HG03565 (cell line): ENCODE data around the gene CSN3.
"Not testable (repeated sequence)": the region's sequence is repeated elsewhere in the genome, so short reads cannot be mapped to it uniquely, and the experiment has no call there.

Experiments
- ATAC-seq: cut with Tn5 transposase; IDR thresholded peaks from one replicate; pipeline ENCODE4 v1.9.1; 2021; ENCODE audit warnings: mild to moderate bottlenecking, moderate library complexity; ENCODE audit not compliant: unreplicated experiment

CSN3 gene

DNA sequence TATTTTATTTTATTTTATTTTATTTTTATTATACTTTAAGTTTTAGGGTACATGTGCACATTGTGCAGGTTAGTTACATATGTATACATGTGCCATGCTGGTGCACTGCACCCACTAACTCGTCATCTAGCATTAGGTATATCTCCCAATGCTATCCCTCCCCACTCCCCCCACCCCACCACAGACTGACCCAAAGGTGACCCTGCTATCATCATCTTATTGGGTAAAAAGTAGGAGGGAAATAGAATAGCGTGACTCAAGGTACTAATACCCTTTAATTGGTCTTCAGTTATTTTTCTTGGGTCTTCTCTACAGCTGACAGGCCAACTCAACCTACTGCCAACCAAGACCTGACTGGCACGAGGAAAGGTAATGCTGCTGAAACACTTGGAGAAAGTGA lies at the start of gene CSN3:
Gene CSN3, plus strand, starts transcription at position 301 of the 400 bp plus-strand sequence. CDS start 2,223 bp downstream, outside the sequence.
- ATAC-seq, result not testable (repeated sequence)

- no peak for ATAC-seq
Measured at GRCh38 chr4:70192895-70193294, 49.5 kb upstream of the CSN3 start.

DNA sequence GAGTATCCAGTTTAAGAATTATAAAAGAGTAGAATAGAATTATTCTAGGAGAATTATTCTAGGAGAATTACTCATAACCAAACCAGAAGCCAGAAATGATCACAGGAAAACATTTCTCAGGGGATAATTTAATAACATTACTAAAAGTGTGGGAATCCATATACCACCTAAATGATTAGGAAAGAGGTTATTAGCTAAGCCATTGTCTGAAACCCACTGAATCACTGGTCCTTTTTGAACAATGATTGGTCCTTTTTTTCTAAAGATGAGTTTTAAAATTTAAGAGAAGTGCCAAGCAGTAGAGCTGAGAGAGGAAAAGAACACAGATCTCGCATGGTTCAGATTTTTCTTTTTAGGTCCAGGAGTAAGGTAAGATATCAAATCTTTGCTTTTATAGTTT lies 47.0 kb upstream of the CSN3 start, which contains the start of gene ODAM:
Gene ODAM, plus strand, starts transcription at position 301 of the 400 bp plus-strand sequence. CDS start 819 bp downstream, outside the sequence.
- no peak for ATAC-seq

- no peak for ATAC-seq
Measured at GRCh38 chr4:70196857-70197256, 45.5 kb upstream of the CSN3 start.

- ATAC-seq, result no peak
Measured at GRCh38 chr4:70197842-70198241, 44.6 kb upstream of the CSN3 start.

- ATAC-seq, result no peak
Measured at GRCh38 chr4:70203601-70204000, 38.8 kb upstream of the CSN3 start.

DNA sequence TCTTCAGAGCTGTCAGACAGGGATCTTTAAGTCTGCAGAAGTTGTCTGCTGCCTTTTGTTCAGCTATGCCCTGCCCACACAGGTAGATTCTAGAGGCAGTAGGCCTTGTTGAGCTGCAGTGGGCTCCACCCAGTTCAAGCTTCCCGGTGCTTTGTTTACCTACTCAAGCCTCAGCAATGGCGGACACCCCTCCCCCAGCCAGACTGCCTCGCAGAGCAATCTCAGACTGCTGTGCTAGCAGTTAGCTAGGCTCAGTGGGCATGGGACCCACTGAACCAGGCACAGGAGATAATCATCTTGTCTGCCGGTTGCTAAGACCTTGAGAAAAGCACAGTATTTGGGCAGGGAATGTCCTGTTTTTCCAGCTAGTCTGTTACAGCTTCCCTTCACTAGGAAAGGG lies 29.6 kb upstream of the CSN3 start:
- ATAC-seq, result not testable (repeated sequence)

DNA sequence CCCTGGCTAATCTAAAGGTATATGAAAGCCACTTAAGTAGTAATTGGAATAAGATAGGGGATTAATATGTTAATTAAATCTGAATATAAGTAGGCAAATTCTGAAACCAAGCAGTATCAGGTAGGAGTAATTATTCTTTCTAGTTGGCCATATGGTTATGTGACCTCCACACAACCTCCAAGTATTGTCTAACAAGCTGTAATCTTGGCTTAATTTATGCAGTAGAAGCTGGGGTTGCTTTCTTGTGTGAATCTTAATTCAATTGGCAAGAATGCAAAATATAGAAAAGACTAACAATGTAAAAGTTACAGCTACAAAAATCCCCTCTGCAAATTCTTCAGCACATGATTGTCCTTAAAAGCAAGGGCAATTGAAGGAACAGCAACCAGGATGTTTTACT lies 26.3 kb upstream of the CSN3 start:
- not testable (repeated sequence) for ATAC-seq

DNA sequence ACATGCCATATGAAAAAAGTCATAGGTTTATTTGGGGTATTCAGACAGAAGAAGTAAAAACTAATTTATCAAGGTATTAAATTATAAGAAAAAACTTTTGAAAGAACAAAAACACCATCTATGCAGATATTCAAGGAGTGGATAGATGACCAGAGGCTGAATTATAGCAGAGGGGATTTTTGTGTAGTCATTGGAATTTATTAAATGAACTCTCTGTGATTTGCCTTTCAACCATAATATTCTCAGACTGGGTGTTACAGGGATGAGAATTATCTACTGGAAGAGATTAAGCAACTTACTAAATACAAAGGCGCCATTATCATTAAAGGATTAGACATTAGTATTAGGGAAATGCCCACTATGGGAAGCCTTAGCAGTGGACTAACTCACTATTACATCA lies 25.8 kb upstream of the CSN3 start:
- not testable (repeated sequence) for ATAC-seq

DNA sequence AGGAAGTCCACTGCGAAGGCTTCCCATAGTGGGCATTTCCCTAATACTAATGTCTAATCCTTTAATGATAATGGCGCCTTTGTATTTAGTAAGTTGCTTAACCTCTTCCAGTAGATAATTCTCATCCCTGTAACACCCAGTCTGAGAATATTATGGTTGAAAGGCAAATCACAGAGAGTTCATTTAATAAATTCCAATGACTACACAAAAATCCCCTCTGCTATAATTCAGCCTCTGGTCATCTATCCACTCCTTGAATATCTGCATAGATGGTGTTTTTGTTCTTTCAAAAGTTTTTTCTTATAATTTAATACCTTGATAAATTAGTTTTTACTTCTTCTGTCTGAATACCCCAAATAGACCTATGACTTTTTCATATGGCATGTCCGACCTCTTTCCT lies 21.0 kb upstream of the CSN3 start:
- ATAC-seq, result not testable (repeated sequence)

DNA sequence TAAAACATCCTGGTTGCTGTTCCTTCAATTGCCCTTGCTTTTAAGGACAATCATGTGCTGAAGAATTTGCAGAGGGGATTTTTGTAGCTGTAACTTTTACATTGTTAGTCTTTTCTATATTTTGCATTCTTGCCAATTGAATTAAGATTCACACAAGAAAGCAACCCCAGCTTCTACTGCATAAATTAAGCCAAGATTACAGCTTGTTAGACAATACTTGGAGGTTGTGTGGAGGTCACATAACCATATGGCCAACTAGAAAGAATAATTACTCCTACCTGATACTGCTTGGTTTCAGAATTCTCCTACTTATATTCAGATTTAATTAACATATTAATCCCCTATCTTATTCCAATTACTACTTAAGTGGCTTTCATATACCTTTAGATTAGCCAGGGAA lies 20.6 kb upstream of the CSN3 start:
- not testable (repeated sequence) for ATAC-seq

- no peak for ATAC-seq
Measured at GRCh38 chr4:70225824-70226223, 16.6 kb upstream of the CSN3 start, which contains the start of gene FDCSP. FDCSP (plus strand) TSS chr4:70226124; CDS start chr4:70231195, 5,071 bp downstream.

- ATAC-seq, result no peak
Measured at GRCh38 chr4:70236125-70236524, 6.3 kb upstream of the CSN3 start.

DNA sequence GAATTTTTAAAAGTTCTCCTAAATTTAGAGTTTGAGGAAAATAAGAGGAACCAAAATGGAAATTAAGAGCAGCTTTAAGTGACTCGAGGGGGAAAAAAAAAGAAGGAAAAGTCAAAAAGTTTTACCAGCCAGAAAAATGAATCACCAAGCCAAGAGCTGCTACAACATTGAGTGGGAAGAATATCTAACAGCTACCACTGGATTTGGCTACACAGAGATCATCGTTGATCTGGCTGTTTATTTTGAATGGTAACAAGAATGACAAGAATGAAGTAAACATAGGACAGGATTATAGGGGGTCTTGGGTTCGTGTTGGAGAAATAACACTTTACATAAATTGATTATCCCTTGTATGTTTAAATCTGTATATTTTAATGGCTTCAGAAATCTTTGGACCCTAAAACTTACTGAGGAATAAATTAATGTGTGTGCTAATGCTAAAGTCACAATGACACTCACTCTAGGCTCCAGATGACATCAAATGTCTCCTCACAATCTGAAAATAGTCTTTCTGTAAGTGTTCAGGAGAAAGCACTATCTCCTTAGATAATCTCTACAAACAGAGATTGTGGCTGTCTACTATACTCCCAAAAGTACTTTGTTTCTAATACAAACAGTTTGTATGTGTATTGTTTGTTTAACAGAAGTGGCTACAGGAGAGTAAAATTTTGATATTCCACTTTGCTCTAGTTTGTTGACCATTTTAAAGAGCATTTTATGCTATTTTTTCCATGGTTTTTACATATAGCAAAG lies 3.1 kb upstream of the CSN3 start:
- no peak for ATAC-seq

DNA sequence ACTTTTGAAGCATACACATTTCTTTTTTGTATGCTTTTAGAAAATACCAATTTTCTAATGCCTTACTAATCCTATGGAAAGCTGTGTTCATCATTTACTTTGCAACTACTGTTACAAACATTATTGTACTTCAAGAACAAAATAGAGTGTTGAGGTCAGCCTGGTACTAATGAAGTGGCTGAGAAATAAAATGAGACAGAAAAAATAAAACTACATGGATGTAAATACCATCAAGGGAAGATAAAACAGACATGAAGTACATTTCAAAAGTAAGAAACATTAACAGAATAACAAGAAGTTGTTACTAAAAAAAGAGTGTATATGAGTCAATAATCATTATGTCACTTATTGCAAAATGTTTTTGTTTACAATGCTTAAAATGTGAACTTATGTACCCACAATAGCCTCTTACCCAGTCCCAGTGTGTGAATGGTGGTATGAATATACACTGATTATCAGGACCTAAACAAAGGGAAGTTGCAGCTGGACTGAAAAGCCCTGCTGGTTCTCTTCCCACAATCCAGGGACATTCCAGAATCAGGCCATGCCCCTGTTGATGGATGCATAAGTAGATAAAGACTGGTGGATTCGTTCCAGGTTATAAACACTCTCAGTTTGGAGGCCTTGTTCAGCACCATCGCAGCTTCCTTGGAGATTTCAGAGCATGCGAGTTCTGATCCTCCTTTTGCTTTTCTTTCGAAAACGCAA lies 2.4 kb upstream of the CSN3 start:
- no peak for ATAC-seq

- no peak for ATAC-seq
Measured at GRCh38 chr4:70243091-70243490, 694 bp downstream of the CSN3 start.

GRCh38 chr4:70251250-70251944 lies 9.0 kb downstream of the CSN3 start:
- no peak for ATAC-seq

GRCh38 chr4:70251945-70252277 lies 9.5 kb downstream of the CSN3 start:
- no peak for ATAC-seq

- ATAC-seq, result no peak
Measured at GRCh38 chr4:70269674-70270073, 27.3 kb downstream of the CSN3 start.

- ATAC-seq, result no peak
Measured at GRCh38 chr4:70277121-70277520, 34.7 kb downstream of the CSN3 start.

DNA sequence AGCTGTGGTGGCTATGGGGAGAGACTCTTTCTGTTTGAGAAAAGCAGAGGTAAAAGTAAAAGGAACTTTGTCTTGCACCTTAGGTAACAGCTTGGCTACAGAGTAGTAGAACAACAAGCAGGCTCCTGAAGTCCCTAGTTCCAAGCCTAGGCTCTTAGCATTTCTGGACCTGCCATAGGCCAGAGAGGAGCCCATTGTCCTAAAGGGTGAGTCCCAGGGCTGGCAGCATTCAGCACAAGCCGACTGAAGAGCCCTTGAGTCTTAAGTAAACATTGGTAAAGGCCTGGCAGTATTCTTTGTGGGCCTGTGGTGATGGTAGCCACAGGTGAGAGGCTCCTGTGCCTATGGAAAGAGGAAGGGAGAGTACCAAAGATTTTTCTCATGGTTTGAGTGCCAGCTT lies 38.2 kb downstream of the CSN3 start:
- no peak for ATAC-seq

DNA sequence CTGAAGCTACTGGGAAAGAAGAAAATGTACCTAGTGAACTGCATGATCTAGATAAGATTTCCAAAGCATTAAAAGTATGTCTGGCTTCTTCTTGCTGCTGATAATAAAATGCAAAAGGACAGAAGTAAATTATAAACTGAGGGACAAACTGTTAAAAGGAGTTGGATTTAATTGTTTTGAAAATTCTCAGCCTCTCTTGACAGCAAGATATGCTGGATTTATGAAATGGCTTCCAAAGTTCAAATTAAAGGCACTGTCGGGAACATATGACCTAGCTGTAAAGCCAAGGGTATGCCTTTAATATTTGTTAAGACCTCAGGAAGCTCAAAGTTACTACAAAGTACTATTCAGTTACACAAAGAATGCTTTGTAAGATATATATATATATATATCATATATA lies 46.3 kb downstream of the CSN3 start:
- ATAC-seq, result no peak
